GM12892 (cell line): Measurements from ENCODE around the gene KNTC1.
"Not testable (repeated sequence)": the region's sequence is repeated elsewhere in the genome, so short reads cannot be mapped to it uniquely, and the experiment has no call there.

Experiments used
- DNase-seq: peaks from one replicate; pipeline ENCODE4 v3.0.0; 2011; ENCODE audit not compliant: insufficient read length
- FAIRE-seq: peaks from 2 replicates; lab custom pipeline; 2011; peaks lifted over from hg19 to GRCh38; lab: Jason Lieb, UNC
- POLR2A ChIP-seq: IDR thresholded peaks from 2 replicates; pipeline ENCODE4 v1.6.1; 2011; ENCODE audit warnings: low read depth, low read length, control low read depth
- POLR2AphosphoS5 ChIP-seq: IDR thresholded peaks from 2 replicates; pipeline ENCODE4 v1.6.1; 2011; ENCODE audit warnings: low read depth, low read length, control low read depth
- TAF1 ChIP-seq: IDR thresholded peaks from 2 replicates; pipeline ENCODE4 v1.6.1; 2011; ENCODE audit warnings: low read depth, mild to moderate bottlenecking, control low read depth, low read length, borderline replicate concordance

Gene KNTC1

DNA sequence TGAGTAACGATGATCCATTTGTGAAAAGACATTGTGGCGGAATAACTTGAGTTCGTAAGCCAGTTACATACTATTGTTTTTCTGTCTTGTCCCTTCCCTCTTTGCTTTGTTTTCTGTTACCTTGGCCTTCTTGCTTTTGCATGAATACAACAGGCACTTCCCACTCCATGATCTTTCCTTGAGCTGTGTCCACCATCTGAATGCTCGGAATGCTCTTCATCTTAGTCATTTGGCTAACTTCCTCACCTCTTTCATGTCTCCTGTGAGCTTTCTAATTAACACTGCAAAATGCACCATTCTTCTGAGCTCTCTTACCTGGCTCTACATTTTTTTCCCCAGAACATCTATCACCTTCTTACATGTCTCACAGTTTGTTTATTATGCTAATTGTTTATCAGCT, 10.0 kb downstream of the KNTC1 start:
- DNase-seq (no peak), FAIRE-seq (no peak)
- TF ChIP-seq TAF1 (no peak), POLR2AphosphoS5 (no peak), POLR2A (no peak)

GRCh38 chr12:122538496-122538895, 11.4 kb downstream of the KNTC1 start:
- FAIRE-seq (no peak), DNase-seq (no peak)
- TF ChIP-seq POLR2A = no peak
- no peak for TF ChIP-seq TAF1
- no peak for TF ChIP-seq POLR2AphosphoS5

GRCh38 chr12:122544537-122544936, 17.5 kb downstream of the KNTC1 start:
- DNase-seq (no peak), FAIRE-seq (peak; percentile 76)
- TF ChIP-seq POLR2A = no peak
- TF ChIP-seq POLR2AphosphoS5 = no peak
- no peak for TF ChIP-seq TAF1

DNA sequence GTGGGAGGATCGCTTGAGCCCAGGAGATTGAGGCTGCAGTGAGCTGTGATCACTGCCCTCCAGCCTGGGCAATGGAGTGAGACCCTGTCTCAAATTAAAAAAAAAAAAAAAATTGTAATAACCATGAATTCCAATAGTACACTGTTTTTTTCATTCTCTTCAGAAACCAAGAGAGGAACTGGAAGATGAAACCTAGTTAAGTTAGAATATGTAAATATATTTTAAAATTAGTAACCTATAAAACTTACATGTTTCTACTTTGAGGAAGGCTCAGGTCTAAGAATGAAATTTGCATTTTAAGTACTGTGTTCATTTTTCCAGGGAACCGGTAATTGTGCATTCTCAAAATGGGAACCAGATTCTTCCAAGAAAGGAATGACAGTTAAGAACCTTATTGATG, 18.8 kb downstream of the KNTC1 start:
- TF ChIP-seq POLR2A (no peak), POLR2AphosphoS5 (no peak), TAF1 (no peak)
- FAIRE-seq = no peak
- no peak for DNase-seq

- no peak for FAIRE-seq
- TF ChIP-seq POLR2AphosphoS5 = no peak
- no peak for TF ChIP-seq POLR2A
- TF ChIP-seq TAF1 = no peak
Measured at GRCh38 chr12:122547330-122547729, 20.3 kb downstream of the KNTC1 start.

DNA sequence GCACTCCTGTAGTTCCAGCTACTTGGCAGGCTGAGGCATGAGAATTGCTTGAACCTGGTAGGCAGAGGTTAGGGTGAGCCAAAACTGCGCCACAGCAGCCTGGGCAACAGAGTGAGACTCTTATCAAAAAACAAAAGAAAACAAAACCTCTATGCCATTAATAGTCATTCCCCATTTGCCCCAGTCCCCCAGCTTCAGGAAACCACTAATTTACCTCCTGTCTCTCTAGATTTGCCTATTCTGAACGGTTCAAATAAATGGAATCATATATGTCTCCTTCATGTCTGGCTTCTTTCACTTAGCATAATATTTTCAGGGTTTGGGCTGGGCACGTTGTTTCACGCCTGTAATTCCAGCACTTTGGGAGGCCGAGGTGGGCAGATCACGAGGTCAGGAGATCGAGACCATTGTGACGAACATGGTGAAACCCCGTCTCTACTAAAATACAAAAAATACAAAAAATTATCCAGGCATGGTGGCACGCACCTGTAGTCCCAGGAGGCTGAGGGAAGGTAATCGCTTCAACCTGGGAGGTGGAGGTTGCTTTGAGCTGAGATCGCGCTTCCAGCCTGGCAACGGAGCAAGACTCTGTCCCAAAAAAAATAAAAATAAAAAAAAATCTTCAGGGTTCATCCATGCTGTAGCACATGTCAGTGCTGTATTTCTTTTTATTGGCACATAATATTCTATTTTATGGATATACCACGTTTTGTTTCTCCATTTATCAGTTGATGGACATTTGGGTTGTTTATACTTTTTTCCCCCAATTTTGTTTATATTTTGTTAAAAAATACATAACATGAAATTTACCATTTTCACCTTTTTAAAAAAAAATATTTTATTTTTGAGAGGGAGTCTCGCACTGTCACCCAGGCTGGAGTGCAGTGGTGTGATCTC, 31.9 kb downstream of the KNTC1 start:
- DNase-seq = no peak
- no peak for TF ChIP-seq POLR2AphosphoS5
- no peak for TF ChIP-seq POLR2A
- TF ChIP-seq TAF1 = no peak
- FAIRE-seq = no peak

More at GRCh38 chr12:122547330-122547729, 20.3 kb downstream of the KNTC1 start:
- DNase-seq = no peak

DNA sequence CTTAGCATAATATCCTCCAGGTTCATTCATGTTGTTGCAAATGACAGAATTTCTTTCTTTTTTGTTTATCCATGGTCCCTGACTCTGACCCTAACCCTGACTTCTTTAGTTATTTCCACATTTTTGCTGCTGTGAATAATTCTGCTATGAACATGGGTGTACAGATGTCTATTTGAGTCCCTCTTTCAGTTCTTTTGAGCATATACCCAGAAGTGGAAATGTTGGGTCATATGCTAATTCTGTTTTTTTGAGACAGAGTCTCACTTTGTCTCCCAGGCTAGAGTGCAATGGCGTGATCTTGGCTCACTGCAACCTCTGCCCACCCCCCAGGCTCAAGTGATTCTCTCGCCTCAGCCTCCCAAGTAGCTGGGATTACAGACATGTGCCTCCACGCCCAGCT, 33.1 kb downstream of the KNTC1 start:
- DNase-seq = no peak
- TF ChIP-seq TAF1 = no peak
- peak; percentile 46 for FAIRE-seq

GRCh38 chr12:122563361-122563760, 36.3 kb downstream of the KNTC1 start:
- DNase-seq (no peak), FAIRE-seq (no peak)
- no peak for TF ChIP-seq TAF1
- TF ChIP-seq POLR2AphosphoS5 = no peak
- no peak for TF ChIP-seq POLR2A

GRCh38 chr12:122566816-122567215, 39.8 kb downstream of the KNTC1 start:
- not testable (repeated sequence) for DNase-seq, FAIRE-seq

- DNase-seq = no peak
- no peak for FAIRE-seq
- TF ChIP-seq POLR2AphosphoS5 = no peak
- no peak for TF ChIP-seq POLR2A
- TF ChIP-seq TAF1 = no peak
Measured at GRCh38 chr12:122569288-122569687, 42.2 kb downstream of the KNTC1 start.

DNA sequence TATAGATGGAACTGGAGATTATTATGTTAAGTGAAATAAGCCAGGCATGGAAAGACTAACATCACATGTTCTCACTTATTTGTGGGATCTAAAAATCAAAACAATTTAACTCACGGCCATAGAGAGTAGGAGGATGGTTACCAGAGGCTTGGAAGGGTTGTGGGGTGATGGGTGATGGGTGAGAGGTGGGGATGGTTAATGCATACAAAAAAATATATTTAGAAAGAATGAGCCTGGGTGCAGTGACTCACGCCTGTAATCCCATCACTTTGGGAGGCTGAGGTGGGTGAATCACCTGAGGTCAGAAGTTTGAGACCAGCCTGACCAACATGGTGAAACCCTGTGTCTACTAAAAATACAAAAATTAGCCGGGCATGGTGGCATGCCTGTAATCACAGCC, 43.0 kb downstream of the KNTC1 start:
- not testable (repeated sequence) for FAIRE-seq

DNA sequence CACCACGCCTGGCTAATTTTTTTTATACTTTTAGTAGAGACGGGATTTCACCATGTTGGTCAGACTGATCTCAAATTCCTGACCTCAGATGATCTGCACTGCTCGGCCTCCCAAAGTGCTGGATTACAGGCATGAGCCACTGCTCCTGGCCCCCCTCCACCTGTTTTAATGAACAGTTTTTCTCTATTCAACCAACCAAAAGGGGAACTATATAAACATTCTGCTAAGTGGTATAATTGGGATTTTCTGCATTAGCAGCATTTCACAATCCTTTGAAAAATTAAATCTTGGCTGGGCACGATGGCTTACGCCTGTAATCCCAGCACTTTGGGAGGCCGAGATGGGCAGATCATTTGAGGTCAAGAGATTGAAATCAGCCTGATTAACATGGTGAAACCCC, 44.8 kb downstream of the KNTC1 start:
- FAIRE-seq (no peak), DNase-seq (no peak)
- TF ChIP-seq POLR2AphosphoS5 (no peak), POLR2A (no peak), TAF1 (no peak)

More for the DNA sequence above, 43.0 kb downstream of the KNTC1 start:
- not testable (repeated sequence) for DNase-seq

DNA sequence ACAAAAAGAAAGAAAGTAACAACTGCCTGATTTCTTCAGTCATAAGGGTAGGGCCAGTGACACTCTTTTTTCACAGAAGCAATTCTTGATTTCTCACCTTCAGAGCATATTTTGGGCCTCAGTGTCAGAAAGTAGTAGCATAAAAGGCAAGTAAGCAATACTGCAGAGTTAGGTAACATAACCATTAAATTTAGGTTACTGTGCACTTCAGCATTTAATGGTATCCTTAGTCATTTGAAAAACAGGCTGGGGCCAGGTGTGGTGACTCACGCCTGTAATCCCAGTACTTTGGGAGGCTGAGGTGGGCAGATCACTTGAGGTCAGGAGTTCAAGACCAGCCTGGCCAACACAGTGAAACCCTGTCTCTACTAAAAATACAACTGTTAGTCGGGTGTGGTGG, 56.2 kb downstream of the KNTC1 start:
- not testable (repeated sequence) for FAIRE-seq, DNase-seq
